Mesendoderm (in vitro differentiated cells): ENCODE results near the gene TEP1.

Experiments used
- DNase-seq: peaks from one replicate; pipeline ENCODE4 v3.0.0; 2013
- H2AK5ac ChIP-seq: 2 replicates; pipeline ENCODE4 v1.6.1; 2013; ENCODE audit warnings: low read length, inconsistent platforms
- H2BK120ac ChIP-seq: 2 replicates; pipeline ENCODE4 v1.6.1; 2013; ENCODE audit warnings: low read depth, mild to moderate bottlenecking, low read length, moderate library complexity, mixed read lengths
- H2BK15ac ChIP-seq: replicated peaks from 2 replicates; pipeline ENCODE4 v1.6.1; 2013; ENCODE audit warnings: low read depth, mild to moderate bottlenecking, moderate library complexity
- H2BK5ac ChIP-seq: 2 replicates; pipeline ENCODE4 v1.6.1; 2013; ENCODE audit warnings: low read length, inconsistent platforms
- H3K18ac ChIP-seq: 2 replicates; pipeline ENCODE4 v1.6.1; 2013; ENCODE audit warnings: mild to moderate bottlenecking, low read length, mixed read lengths
- H3K23ac ChIP-seq: one replicate; pipeline ENCODE4 v1.6.1; 2013; ENCODE audit warnings: low read length
- H3K27ac ChIP-seq: 2 replicates; pipeline ENCODE4 v1.5.1; 2013; ENCODE audit warnings: low read depth, mild to moderate bottlenecking, inconsistent platforms, low read length, moderate library complexity
- H3K27me3 ChIP-seq: 2 replicates; pipeline ENCODE4 v1.6.1; 2013; ENCODE audit warnings: low read length, control low read depth, mild to moderate bottlenecking, inconsistent platforms; ENCODE audit not compliant: insufficient read depth, poor library complexity
- H3K36me3 ChIP-seq: 2 replicates; pipeline ENCODE4 v1.6.1; 2013; ENCODE audit warnings: low read length, inconsistent platforms; ENCODE audit not compliant: control insufficient read depth, insufficient read depth
- H3K4ac ChIP-seq: one replicate; pipeline ENCODE4 v1.6.1; 2013; ENCODE audit warnings: low read depth, mild to moderate bottlenecking, low read length, moderate library complexity
- H3K4me1 ChIP-seq: 2 replicates; pipeline ENCODE4 v1.6.1; 2013; ENCODE audit warnings: low read depth, low read length, inconsistent platforms; ENCODE audit not compliant: control insufficient read depth
- H3K4me2 ChIP-seq: 2 replicates; pipeline ENCODE4 v1.6.1; 2013; ENCODE audit warnings: low read length
- H3K4me3 ChIP-seq: 2 replicates; pipeline ENCODE4 v1.5.1; 2013; ENCODE audit warnings: mild to moderate bottlenecking, low read length
- H3K56ac ChIP-seq: one replicate; pipeline ENCODE4 v1.6.1; 2013; ENCODE audit warnings: low read length
- H3K79me1 ChIP-seq: 2 replicates; pipeline ENCODE4 v1.6.1; 2013; ENCODE audit warnings: low read length, inconsistent platforms
- H3K79me2 ChIP-seq: 2 replicates; pipeline ENCODE4 v1.6.1; 2013; ENCODE audit warnings: mild to moderate bottlenecking, low read length; ENCODE audit not compliant: control insufficient read depth, insufficient read depth
- H3K9ac ChIP-seq: 2 replicates; pipeline ENCODE4 v1.6.1; 2013; ENCODE audit warnings: low read length, inconsistent platforms
- H4K5ac ChIP-seq: one replicate; pipeline ENCODE4 v1.6.1; 2013; ENCODE audit warnings: low read length
- H4K8ac ChIP-seq: one replicate; pipeline ENCODE4 v1.6.1; 2013; ENCODE audit warnings: low read depth, mild to moderate bottlenecking, control low read depth, low read length, moderate library complexity
- WGBS: extraction: QIAGEN DNeasy Blood & Tissue Kit; methylation state at CpG from one replicate; pipeline ENCODE4 v1.1.7; 2013; ENCODE audit warnings: low lambda C conversion rate, missing lambda C conversion rate; ENCODE audit not compliant: insufficient coverage; ENCODE audit errors: extremely low coverage; 5-methylcytosine and 5-hydroxymethylcytosine counted together

TEP1 gene

DNA sequence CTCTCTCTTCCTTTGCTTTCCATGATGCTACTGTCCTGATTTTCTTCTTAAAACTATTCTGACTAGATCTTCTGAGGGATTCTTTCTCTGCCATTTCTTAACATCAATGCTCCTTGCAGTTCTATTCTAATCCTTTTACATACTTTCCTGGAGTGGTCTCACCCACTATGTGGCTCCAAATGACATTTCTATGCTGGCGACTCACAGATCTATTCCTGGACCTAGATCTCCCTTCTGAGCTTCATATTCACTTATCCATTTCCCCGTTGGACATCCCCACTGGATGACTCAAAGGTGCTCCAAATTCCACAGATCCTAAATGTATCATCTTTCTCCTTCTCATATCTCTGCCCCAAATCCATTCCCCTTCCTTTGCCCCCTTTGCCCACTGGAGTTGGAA is 4.1 kb downstream of the TEP1 start:
- Histone ChIP-seq H3K79me2 (peaks cover 2% of the 10 kb centered on the region), H3K36me3 (peaks cover 4% of the 10 kb centered on the region), H3K4me3 (no peak overlapping the region), H2BK5ac (no peak overlapping the region), H3K18ac (no peak overlapping the region), H3K27me3 (no peaks in the 10 kb centered on the region), H2AK5ac (no peak overlapping the region), H2BK120ac (no peak overlapping the region), H3K27ac (no peak overlapping the region), H4K8ac (no peak overlapping the region), H3K4me2 (no peak overlapping the region), H3K4ac (no peak overlapping the region), H2BK15ac (no peak overlapping the region), H3K4me1 (no peaks in the 10 kb centered on the region), H3K9ac (no peak overlapping the region), H3K79me1 (peaks cover 3% of the 10 kb centered on the region), H3K23ac (no peak overlapping the region), H4K5ac (no peak overlapping the region), H3K56ac (no peak overlapping the region)
- no peak for DNase-seq
- no CpG with 5 or more reads among the region's 2 CpGs for WGBS

DNA sequence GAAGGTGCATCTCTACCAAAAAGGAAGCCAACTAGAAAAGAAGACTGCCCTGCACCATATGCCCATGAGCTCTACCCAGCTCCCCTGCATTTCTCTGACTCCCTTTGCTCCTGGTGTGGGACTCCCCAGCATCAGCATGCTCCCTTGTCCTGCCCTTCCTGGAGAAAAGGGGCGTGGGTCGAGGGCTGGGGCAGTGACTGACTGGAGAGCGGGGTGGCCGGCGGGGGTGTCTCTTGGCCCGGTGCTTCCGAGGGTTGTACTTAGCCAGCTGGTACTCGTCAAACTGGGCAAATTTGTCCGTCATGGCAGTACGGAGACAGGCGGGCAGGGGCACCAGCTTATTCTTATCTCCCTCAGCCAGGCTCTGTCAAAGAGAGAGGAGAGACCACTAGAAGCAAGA is 9.8 kb downstream of the TEP1 start:
- Histone ChIP-seq H3K4me1 (no peaks in the 10 kb centered on the region), H3K56ac (no peak overlapping the region), H3K27me3 (no peaks in the 10 kb centered on the region), H3K23ac (no peak overlapping the region), H4K5ac (no peak overlapping the region), H4K8ac (no peak overlapping the region), H2BK15ac (no peak overlapping the region), H2AK5ac (no peak overlapping the region), H3K4ac (no peak overlapping the region), H2BK5ac (no peak overlapping the region), H3K18ac (no peak overlapping the region), H3K36me3 (peaks cover 10% of the 10 kb centered on the region), H2BK120ac (no peak overlapping the region), H3K79me2 (no peaks in the 10 kb centered on the region), H3K4me2 (no peak overlapping the region), H3K4me3 (no peak overlapping the region), H3K27ac (no peak overlapping the region), H3K79me1 (no peaks in the 10 kb centered on the region), H3K9ac (no peak overlapping the region)
- no CpG with 5 or more reads among the region's 11 CpGs for WGBS
- DNase-seq: no peak

- Histone ChIP-seq H2AK5ac (no peak overlapping the region), H3K18ac (no peak overlapping the region), H3K56ac (no peak overlapping the region), H3K79me2 (no peaks in the 10 kb centered on the region), H2BK15ac (no peak overlapping the region), H3K79me1 (no peaks in the 10 kb centered on the region), H3K4me1 (no peaks in the 10 kb centered on the region), H3K23ac (no peak overlapping the region), H4K5ac (no peak overlapping the region), H3K27ac (no peak overlapping the region), H3K4me2 (no peak overlapping the region), H3K4ac (no peak overlapping the region), H4K8ac (no peak overlapping the region), H3K36me3 (peaks cover 8% of the 10 kb centered on the region), H3K4me3 (no peak overlapping the region), H2BK5ac (no peak overlapping the region), H3K27me3 (no peaks in the 10 kb centered on the region), H3K9ac (no peak overlapping the region), H2BK120ac (no peak overlapping the region)
- peak; percentile 23 for DNase-seq
- WGBS: no CpG with 5 or more reads among the region's 10 CpGs
Observed at GRCh38 chr14:20400965-20401593, 12.2 kb downstream of the TEP1 start.

GRCh38 chr14:20400589-20400964 is 12.7 kb downstream of the TEP1 start:
- peaks cover 9% of the 10 kb centered on the region for H3K36me3 ChIP-seq
- no peak overlapping the region for H2BK15ac ChIP-seq
- H3K79me2 ChIP-seq: no peaks in the 10 kb centered on the region
- H3K27ac ChIP-seq: no peak overlapping the region
- H4K5ac ChIP-seq: no peak overlapping the region
- H3K23ac ChIP-seq: no peak overlapping the region
- no peak overlapping the region for H4K8ac ChIP-seq
- no peak overlapping the region for H3K4me2 ChIP-seq
- H3K56ac ChIP-seq: no peak overlapping the region
- no peak overlapping the region for H3K9ac ChIP-seq
- WGBS: no CpG with 5 or more reads among the region's 1 CpG
- no peak overlapping the region for H2AK5ac ChIP-seq
- H3K27me3 ChIP-seq: no peaks in the 10 kb centered on the region
- no peaks in the 10 kb centered on the region for H3K79me1 ChIP-seq
- no peak for DNase-seq
- no peak overlapping the region for H2BK120ac ChIP-seq
- H3K4me3 ChIP-seq: no peak overlapping the region
- no peak overlapping the region for H3K4ac ChIP-seq
- H3K18ac ChIP-seq: no peak overlapping the region
- no peaks in the 10 kb centered on the region for H3K4me1 ChIP-seq
- H2BK5ac ChIP-seq: no peak overlapping the region

- H3K79me1 ChIP-seq: no peaks in the 10 kb centered on the region
- H3K4me3 ChIP-seq: no peak overlapping the region
- no peak overlapping the region for H2AK5ac ChIP-seq
- H2BK5ac ChIP-seq: no peak overlapping the region
- H4K8ac ChIP-seq: no peak overlapping the region
- no peak overlapping the region for H2BK120ac ChIP-seq
- no peak overlapping the region for H2BK15ac ChIP-seq
- H3K18ac ChIP-seq: no peak overlapping the region
- no peaks in the 10 kb centered on the region for H3K4me1 ChIP-seq
- no peaks in the 10 kb centered on the region for H3K79me2 ChIP-seq
- H3K56ac ChIP-seq: no peak overlapping the region
- no peak overlapping the region for H4K5ac ChIP-seq
- H3K36me3 ChIP-seq: peaks cover 12% of the 10 kb centered on the region
- no peak overlapping the region for H3K4me2 ChIP-seq
- no peak for DNase-seq
- WGBS: no CpG with 5 or more reads among the region's 3 CpGs
- H3K23ac ChIP-seq: no peak overlapping the region
- no peak overlapping the region for H3K4ac ChIP-seq
- H3K27ac ChIP-seq: no peak overlapping the region
- H3K27me3 ChIP-seq: no peaks in the 10 kb centered on the region
- no peak overlapping the region for H3K9ac ChIP-seq
Observed at GRCh38 chr14:20397511-20397910, 15.8 kb downstream of the TEP1 start.

GRCh38 chr14:20391505-20391904 is 21.8 kb downstream of the TEP1 start:
- no CpG with 5 or more reads among the region's 4 CpGs for WGBS
- Histone ChIP-seq H3K4me2 (no peak overlapping the region), H3K4ac (no peak overlapping the region), H2BK120ac (no peak overlapping the region), H3K27me3 (no peaks in the 10 kb centered on the region), H3K4me1 (no peaks in the 10 kb centered on the region), H3K23ac (no peak overlapping the region), H3K56ac (no peak overlapping the region), H3K79me2 (no peaks in the 10 kb centered on the region), H4K8ac (no peak overlapping the region), H3K79me1 (no peaks in the 10 kb centered on the region), H3K4me3 (no peak overlapping the region), H2BK15ac (no peak overlapping the region), H3K18ac (no peak overlapping the region), H3K9ac (no peak overlapping the region), H3K36me3 (peaks cover 16% of the 10 kb centered on the region), H2AK5ac (no peak overlapping the region), H2BK5ac (no peak overlapping the region), H4K5ac (no peak overlapping the region), H3K27ac (no peak overlapping the region)
- DNase-seq: no peak
